Osteocyte (in vitro differentiated cells): ENCODE data around the gene WBP2. TPM values are rescaled to one million over a fixed set of nuclear protein-coding genes. Genes with fewer than 3 reads are reported as not detected.

Experiments used
- DNase-seq: peaks from one replicate; pipeline ENCODE4 v3.0.0; 2021; ENCODE audit warnings: mixed read lengths; ENCODE audit not compliant: unreplicated experiment; ENCODE audit errors: extremely low spot score
- H3K27ac Mint-ChIP-seq: one replicate; pipeline ENCODE4 v1.8.0; 2021; ENCODE audit warnings: mild to moderate bottlenecking, mixed read lengths; ENCODE audit not compliant: unreplicated experiment
- H3K27me3 Mint-ChIP-seq: one replicate; pipeline ENCODE4 v1.8.0; 2021; ENCODE audit warnings: mixed read lengths; ENCODE audit not compliant: unreplicated experiment
- H3K36me3 Mint-ChIP-seq: one replicate; pipeline ENCODE4 v1.8.0; 2021; ENCODE audit warnings: mixed read lengths; ENCODE audit not compliant: unreplicated experiment
- H3K4me1 Mint-ChIP-seq: one replicate; pipeline ENCODE4 v1.8.0; 2021; ENCODE audit warnings: mixed read lengths; ENCODE audit not compliant: unreplicated experiment
- H3K4me3 Mint-ChIP-seq: one replicate; pipeline ENCODE4 v1.8.0; 2021; ENCODE audit warnings: mild to moderate bottlenecking, moderate library complexity, mixed read lengths; ENCODE audit not compliant: unreplicated experiment
- H3K9me3 Mint-ChIP-seq: one replicate; pipeline ENCODE4 v1.8.0; 2021; ENCODE audit warnings: mixed read lengths; ENCODE audit not compliant: unreplicated experiment
- total RNA-seq: library from RNA; stranded (reverse); gene quantifications from 2 replicates; pipeline ENCODE4 v1.2.1, GENCODE V29; 2021
- TF ChIP-seq, protein P1 (sequence below): fragments of 200-600 bp; sonication (generic); IDR thresholded peaks from 2 replicates; pipeline ENCODE4 v1.5.0; 2021; ENCODE audit warnings: antibody characterized with exemption, mild to moderate bottlenecking, moderate library complexity

WBP2 gene
- total RNA-seq, 1 donor from 2014 or later: 88.2 TPM

DNA sequence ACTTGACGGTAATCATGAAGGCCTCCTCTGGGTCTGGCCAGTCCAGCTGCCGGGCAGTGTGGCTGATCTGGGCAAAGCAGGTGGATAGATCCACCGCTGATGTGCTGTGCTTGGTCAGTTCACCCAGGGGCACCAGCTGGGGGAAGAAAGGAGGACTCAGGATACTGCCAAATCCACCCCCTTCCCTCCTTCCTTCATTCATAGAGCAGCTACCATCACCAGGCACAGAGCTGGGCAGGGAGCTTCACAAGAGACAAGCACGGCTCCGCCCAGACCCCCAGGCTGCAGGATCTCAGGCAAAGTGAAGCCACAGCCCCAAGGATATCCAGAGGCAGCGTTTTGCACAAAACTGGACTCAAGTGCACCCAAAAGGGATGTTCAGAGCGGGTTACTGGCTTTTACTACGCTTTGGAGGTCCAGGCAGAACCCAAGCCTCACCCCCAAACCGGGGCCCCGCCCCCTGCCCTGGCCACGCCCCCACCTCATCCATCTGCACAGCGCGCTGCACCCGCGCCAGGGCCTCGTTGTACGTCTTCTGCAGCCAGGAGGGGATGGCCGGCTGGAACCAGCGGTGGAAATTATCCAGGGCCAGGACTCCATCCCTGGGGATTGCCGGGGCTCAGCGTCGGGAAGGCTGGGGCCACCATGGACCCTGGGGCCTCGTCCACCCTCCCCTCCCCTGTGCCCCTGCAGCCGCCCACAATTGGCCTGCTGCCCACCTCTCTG, 20.0 kb downstream of the WBP2 start:
- H3K4me1 Mint-ChIP-seq: no peaks in the 10 kb centered on the region
- no peak overlapping the region for H3K4me3 Mint-ChIP-seq
- no peaks in the 10 kb centered on the region for H3K9me3 Mint-ChIP-seq
- TF ChIP-seq, protein P1, sequence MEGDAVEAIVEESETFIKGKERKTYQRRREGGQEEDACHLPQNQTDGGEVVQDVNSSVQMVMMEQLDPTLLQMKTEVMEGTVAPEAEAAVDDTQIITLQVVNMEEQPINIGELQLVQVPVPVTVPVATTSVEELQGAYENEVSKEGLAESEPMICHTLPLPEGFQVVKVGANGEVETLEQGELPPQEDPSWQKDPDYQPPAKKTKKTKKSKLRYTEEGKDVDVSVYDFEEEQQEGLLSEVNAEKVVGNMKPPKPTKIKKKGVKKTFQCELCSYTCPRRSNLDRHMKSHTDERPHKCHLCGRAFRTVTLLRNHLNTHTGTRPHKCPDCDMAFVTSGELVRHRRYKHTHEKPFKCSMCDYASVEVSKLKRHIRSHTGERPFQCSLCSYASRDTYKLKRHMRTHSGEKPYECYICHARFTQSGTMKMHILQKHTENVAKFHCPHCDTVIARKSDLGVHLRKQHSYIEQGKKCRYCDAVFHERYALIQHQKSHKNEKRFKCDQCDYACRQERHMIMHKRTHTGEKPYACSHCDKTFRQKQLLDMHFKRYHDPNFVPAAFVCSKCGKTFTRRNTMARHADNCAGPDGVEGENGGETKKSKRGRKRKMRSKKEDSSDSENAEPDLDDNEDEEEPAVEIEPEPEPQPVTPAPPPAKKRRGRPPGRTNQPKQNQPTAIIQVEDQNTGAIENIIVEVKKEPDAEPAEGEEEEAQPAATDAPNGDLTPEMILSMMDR: no peak
- no peaks in the 10 kb centered on the region for H3K27me3 Mint-ChIP-seq
- DNase-seq: no peak
- no peak overlapping the region for H3K27ac Mint-ChIP-seq
- no peaks in the 10 kb centered on the region for H3K36me3 Mint-ChIP-seq

DNA sequence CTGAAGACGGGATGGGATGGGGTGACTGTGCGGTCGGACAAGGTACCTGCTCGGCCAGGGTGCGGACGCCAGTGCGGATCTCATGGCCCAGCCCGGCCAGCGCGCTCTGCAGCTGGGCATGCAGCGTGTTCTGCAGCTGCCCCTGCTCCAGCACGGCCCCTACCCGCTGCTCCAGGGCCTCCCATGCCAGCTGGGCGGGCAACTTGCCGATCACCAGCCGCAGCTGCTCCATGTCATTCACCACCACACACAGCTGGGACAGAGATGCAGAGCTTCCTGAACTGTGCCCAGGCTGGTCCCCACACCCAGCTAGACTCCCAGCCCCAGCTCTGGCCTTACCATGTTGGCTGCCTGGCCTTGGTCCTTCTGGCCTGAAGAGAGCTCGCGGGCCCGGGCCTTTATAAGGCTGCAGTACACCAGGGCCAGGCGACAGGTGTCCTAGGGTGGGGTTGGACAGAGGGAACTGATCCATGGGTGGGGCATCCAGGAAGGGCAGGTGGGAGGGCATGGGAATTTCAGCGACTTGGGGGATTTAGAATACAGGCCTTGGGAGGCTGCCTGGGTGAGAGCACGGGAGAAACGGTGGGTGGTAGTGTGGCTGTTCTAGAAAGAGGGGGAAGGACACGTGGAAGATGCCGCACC, 20.7 kb downstream of the WBP2 start:
- TF ChIP-seq, protein P1: no peak
- H3K4me3 Mint-ChIP-seq: no peak overlapping the region
- H3K27ac Mint-ChIP-seq: no peak overlapping the region
- no peaks in the 10 kb centered on the region for H3K36me3 Mint-ChIP-seq
- H3K27me3 Mint-ChIP-seq: no peaks in the 10 kb centered on the region
- DNase-seq: no peak
- H3K4me1 Mint-ChIP-seq: no peaks in the 10 kb centered on the region
- no peaks in the 10 kb centered on the region for H3K9me3 Mint-ChIP-seq

DNA sequence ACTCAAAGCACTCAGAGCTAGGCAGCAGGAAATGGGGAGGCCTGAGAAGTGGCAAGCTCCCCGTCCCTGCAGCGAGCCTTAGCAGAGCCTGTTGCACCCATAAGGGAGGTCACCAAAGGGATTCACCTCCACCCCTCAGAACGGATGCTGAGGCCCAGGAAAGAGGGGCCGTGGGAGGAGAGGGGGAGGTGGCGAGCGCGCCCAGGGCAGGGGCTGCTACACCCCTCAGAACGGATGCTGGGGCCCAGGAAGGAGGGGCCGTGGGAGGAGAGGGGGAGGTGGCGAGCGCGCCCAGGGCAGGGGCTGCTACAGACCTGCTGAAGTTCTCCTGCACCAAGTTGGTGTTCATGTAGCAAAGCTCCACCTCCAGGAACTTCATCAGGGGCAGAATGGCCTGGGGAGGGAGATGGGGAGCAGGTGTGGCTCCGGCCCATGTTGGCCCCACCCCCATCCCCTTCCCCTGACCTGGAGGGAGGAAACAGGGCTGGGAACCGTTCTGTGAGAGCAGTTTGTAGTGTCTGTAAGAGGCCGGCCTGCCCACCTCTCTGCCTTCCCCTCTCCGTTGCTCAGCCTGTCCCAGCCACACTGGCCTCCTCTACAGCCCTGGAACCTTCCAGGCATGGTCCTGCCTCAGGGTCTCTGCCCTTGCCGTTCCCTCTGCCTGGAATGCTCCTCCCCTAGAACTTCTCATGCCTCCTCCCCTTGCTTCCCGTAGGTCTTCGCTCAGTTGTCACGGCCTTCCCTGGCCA, 22.3 kb downstream of the WBP2 start:
- no peaks in the 10 kb centered on the region for H3K36me3 Mint-ChIP-seq
- H3K27me3 Mint-ChIP-seq: no peaks in the 10 kb centered on the region
- TF ChIP-seq, protein P1: no peak
- H3K4me1 Mint-ChIP-seq: peaks cover 5% of the 10 kb centered on the region
- no peak for DNase-seq
- no peak overlapping the region for H3K27ac Mint-ChIP-seq
- no peak overlapping the region for H3K4me3 Mint-ChIP-seq
- no peaks in the 10 kb centered on the region for H3K9me3 Mint-ChIP-seq

DNA sequence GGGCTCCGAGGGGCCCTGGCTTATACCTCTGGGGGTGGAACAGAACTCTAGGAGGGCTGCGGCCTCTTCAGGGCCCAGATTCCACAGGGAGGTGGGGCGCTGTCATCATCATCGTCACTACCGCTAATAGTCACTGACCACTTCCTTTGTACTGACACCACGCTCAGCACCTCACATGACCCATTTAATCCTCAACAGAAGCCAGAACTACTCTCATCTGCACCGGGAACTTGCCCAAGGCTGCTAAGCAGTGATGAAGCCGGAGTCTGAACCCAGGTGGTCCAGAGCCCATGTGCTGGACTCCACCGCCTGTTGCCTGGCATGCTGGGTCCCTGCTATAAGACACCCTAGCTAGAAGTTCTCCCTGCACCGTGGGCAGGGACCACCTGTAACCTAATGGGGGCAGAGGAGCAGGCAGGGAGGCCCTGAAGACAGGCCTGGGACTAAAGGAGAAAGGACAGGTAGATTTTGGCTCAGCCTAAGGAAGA, 22.9 kb downstream of the WBP2 start:
- H3K4me3 Mint-ChIP-seq: no peak overlapping the region
- H3K27ac Mint-ChIP-seq: no peak overlapping the region
- no peaks in the 10 kb centered on the region for H3K9me3 Mint-ChIP-seq
- H3K4me1 Mint-ChIP-seq: peaks cover 11% of the 10 kb centered on the region
- no peaks in the 10 kb centered on the region for H3K36me3 Mint-ChIP-seq
- TF ChIP-seq, protein P1: no peak
- no peak for DNase-seq
- H3K27me3 Mint-ChIP-seq: no peaks in the 10 kb centered on the region
